GM12892 (cell line): ENCODE data around the gene TREM1.

Source experiments
- POLR2AphosphoS5 ChIP-seq: IDR thresholded peaks from 2 replicates; pipeline ENCODE4 v1.6.1; 2011; ENCODE audit warnings: low read depth, low read length, control low read depth
- TAF1 ChIP-seq: IDR thresholded peaks from 2 replicates; pipeline ENCODE4 v1.6.1; 2011; ENCODE audit warnings: low read depth, mild to moderate bottlenecking, control low read depth, low read length, borderline replicate concordance

DNA sequence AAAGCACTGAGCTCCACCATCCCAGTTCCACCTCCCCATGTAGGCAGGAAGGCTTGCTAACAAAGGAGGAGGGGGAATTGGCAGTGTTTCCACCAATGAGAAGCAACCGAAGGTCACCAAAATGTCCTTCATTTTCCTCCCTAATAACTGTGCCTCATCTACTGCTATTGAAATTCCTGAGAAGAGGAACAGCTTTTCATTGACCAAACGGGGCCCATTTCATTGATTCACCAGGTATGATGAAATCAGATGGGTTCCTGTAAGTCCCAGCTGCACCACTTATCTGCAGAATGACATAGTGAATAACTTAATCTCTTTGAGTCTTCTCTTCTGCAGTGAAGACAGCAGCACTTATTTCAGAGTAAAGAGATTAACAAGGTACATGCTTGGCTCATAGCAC is 17.3 kb downstream of the TREM1 start:
- no peak for TF ChIP-seq POLR2AphosphoS5
- no peak for TF ChIP-seq TAF1
